Sigmoid colon (tissue), 4 donors: ENCODE measurements around the gene NR6A1.

Experiments
- CTCF ChIP-seq, 4 experiments: fragments of 450-650 bp in 3 of 4; fragments of 200-600 bp in 1 of 4; IDR thresholded peaks; one replicate each; pipeline ENCODE4 v1.5.1; 2016 to 2019; ENCODE audit warnings: antibody characterized with exemption in 4 of 4, mild to moderate bottlenecking in 3 of 4, moderate library complexity in 2 of 4
- POLR2A ChIP-seq, 2 donors: fragments of 450-650 bp; IDR thresholded peaks; one replicate each; pipeline ENCODE4 v1.6.1; 2016; ENCODE audit warnings: antibody characterized with exemption in 2 of 2, mild to moderate bottlenecking in 2 of 2, moderate library complexity in 2 of 2
- POLR2AphosphoS5 ChIP-seq, 4 donors: sonication (generic); formaldehyde crosslinking; IDR thresholded peaks; one replicate each; pipeline ENCODE4 v1.6.1; 2017; ENCODE audit warnings: antibody characterized with exemption in 4 of 4

- TF ChIP-seq CTCF (IDR thresholded peaks at IDR 0.05) (no peak), POLR2A (IDR thresholded peaks at IDR 0.05) (no peak), POLR2AphosphoS5 (IDR thresholded peaks at IDR 0.05) (no peak)
Measured at GRCh38 chr9:124758691-124759090, 12.4 kb downstream of the NR6A1 start.
